Activated B cell treated with CpG ODN at 0.5 μM for 24 hours (primary cell): ENCODE measurements around the gene PLAAT4. TPM values are rescaled to one million over a fixed set of nuclear protein-coding genes. Genes with fewer than 3 reads are reported as not detected.
"Not testable (repeated sequence)": the region's sequence is repeated elsewhere in the genome, so short reads cannot be mapped to it uniquely, and the experiment has no call there.

Experiments used
- ATAC-seq: fragments of 200-7000 bp; cut with Tn5 transposase; one replicate; pipeline ENCODE4 v1.10.0; 2021; ENCODE audit warnings: low read depth, mild to moderate bottlenecking, moderate library complexity
- CTCF ChIA-PET: fragments of 350-600 bp; sonication (Branson Sonifier 250); formaldehyde crosslinking; loops from one replicate; lab custom pipeline; 2021; ENCODE audit warnings: antibody characterized with exemption; lab: Charles Lee
- POLR2A ChIA-PET: fragments of 350-600 bp; sonication (Branson Sonifier 250); formaldehyde crosslinking; loops from one replicate; lab custom pipeline; 2021; ENCODE audit warnings: antibody characterized with exemption; lab: Charles Lee
- DNase-seq: peaks from one replicate; pipeline ENCODE4 v3.0.0; 2022
- H3K27ac Mint-ChIP-seq: one replicate; pipeline ENCODE4 v1.8.0; 2020; ENCODE audit warnings: mixed read lengths
- H3K27me3 Mint-ChIP-seq: one replicate; pipeline ENCODE4 v1.8.0; 2021; ENCODE audit warnings: mixed read lengths
- H3K36me3 Mint-ChIP-seq: one replicate; pipeline ENCODE4 v1.8.0; 2021; ENCODE audit warnings: low read depth, mixed read lengths
- H3K4me1 Mint-ChIP-seq: one replicate; pipeline ENCODE4 v1.8.0; 2021; ENCODE audit warnings: mixed read lengths
- H3K4me3 Mint-ChIP-seq: one replicate; pipeline ENCODE4 v1.8.0; 2020; ENCODE audit warnings: mild to moderate bottlenecking, mixed read lengths
- H3K9me3 Mint-ChIP-seq: one replicate; pipeline ENCODE4 v1.8.0; 2020; ENCODE audit warnings: mixed read lengths
- intact Hi-C: fragments of 100-400 bp; cut with micrococcal nuclease; formaldehyde crosslinking; loops from one replicate; pipeline ENCODE4 v1.15.1; 2024
- total RNA-seq: library from RNA; stranded (reverse); gene quantifications from 2 replicates; pipeline ENCODE4 v1.2.3, GENCODE V29; 2022
- TF ChIP-seq, protein P1 (sequence below): fragments of 200-600 bp; IDR thresholded peaks from one replicate; pipeline ENCODE4 v1.8.0; 2022; ENCODE audit warnings: antibody characterized with exemption, mild to moderate bottlenecking

The PLAAT4 gene
- total RNA-seq, 1 donor from 2014 or later: 4.7 TPM

DNA sequence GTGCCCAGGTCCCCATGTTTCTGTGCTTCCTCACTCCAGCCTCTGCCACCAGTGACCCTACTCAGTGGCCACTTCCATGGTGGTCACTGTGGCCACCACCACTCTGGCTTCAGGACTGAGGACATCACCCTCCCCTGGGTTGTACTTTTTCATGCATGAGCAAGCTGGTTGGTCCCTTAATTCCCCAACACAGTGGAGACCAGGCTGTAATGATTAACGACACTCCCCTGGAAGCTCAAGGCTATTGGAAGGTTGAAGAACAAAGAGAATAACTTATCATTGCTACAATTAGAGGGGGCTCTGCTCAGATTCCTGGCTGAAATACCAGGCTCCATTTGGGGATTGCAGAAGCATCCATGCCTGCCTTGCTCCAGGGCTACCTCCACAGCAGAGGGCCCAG, 10.5 kb downstream of the PLAAT4 start:
- H3K36me3 Mint-ChIP-seq: peaks cover 6% of the 10 kb centered on the region
- H3K4me3 Mint-ChIP-seq: no peak overlapping the region
- no peaks in the 10 kb centered on the region for H3K9me3 Mint-ChIP-seq
- peaks cover 6% of the 10 kb centered on the region for H3K27me3 Mint-ChIP-seq
- DNase-seq: no peak
- CTCF ChIA-PET: no interaction called here
- H3K27ac Mint-ChIP-seq: no peak overlapping the region
- no peak for ATAC-seq
- POLR2A ChIA-PET: no interaction called here
- TF ChIP-seq, protein P1, sequence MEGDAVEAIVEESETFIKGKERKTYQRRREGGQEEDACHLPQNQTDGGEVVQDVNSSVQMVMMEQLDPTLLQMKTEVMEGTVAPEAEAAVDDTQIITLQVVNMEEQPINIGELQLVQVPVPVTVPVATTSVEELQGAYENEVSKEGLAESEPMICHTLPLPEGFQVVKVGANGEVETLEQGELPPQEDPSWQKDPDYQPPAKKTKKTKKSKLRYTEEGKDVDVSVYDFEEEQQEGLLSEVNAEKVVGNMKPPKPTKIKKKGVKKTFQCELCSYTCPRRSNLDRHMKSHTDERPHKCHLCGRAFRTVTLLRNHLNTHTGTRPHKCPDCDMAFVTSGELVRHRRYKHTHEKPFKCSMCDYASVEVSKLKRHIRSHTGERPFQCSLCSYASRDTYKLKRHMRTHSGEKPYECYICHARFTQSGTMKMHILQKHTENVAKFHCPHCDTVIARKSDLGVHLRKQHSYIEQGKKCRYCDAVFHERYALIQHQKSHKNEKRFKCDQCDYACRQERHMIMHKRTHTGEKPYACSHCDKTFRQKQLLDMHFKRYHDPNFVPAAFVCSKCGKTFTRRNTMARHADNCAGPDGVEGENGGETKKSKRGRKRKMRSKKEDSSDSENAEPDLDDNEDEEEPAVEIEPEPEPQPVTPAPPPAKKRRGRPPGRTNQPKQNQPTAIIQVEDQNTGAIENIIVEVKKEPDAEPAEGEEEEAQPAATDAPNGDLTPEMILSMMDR: no peak
- peaks cover 25% of the 10 kb centered on the region for H3K4me1 Mint-ChIP-seq
- intact Hi-C loops: no loop called here

- H3K27ac Mint-ChIP-seq: no peak overlapping the region
- ATAC-seq: no peak
- H3K36me3 Mint-ChIP-seq: peaks cover 6% of the 10 kb centered on the region
- no peaks in the 10 kb centered on the region for H3K9me3 Mint-ChIP-seq
- CTCF ChIA-PET: no interaction called here
- intact Hi-C loops: no loop called here
- H3K27me3 Mint-ChIP-seq: peaks cover 6% of the 10 kb centered on the region
- POLR2A ChIA-PET: no interaction called here
- H3K4me3 Mint-ChIP-seq: no peak overlapping the region
- H3K4me1 Mint-ChIP-seq: peaks cover 32% of the 10 kb centered on the region
- no peak for DNase-seq
- TF ChIP-seq, protein P1: no peak
Measured at GRCh38 chr11:63548178-63548577, 11.6 kb downstream of the PLAAT4 start.

DNA sequence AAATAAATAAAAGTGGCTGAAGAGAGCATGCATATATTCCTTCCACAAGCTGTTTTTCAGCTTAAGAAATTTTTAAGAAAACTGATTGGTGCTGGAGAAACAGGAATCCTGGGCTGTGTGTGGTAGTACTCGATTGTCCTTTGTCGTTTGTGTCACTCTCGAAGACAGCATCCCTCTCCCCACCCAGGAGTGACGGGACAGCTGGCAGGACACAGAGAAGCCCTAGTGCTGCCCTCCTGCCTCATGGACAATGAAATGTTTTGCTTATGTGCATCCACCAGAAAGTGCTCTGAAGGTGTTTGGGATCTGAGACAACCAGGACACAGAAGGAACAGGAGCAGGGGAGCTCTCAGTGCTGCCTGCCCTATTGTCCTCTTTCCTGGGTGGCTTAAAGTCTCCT, 12.8 kb downstream of the PLAAT4 start:
- ATAC-seq (no peak), DNase-seq (no peak)
- peaks cover 31% of the 10 kb centered on the region for H3K4me1 Mint-ChIP-seq
- peaks cover 6% of the 10 kb centered on the region for H3K36me3 Mint-ChIP-seq
- intact Hi-C loops: no loop called here
- ChIA-PET POLR2A (no interaction called here), CTCF (no interaction called here)
- TF ChIP-seq, protein P1: no peak
- no peak overlapping the region for H3K27ac Mint-ChIP-seq
- no peaks in the 10 kb centered on the region for H3K9me3 Mint-ChIP-seq
- no peak overlapping the region for H3K4me3 Mint-ChIP-seq
- H3K27me3 Mint-ChIP-seq: peaks cover 6% of the 10 kb centered on the region

GRCh38 chr11:63550156-63550700, 13.6 kb downstream of the PLAAT4 start:
- POLR2A ChIA-PET, H3K4me3 Mint-ChIP-seq, CTCF ChIA-PET, H3K9me3 Mint-ChIP-seq, H3K27ac Mint-ChIP-seq, DNase-seq, ATAC-seq, H3K36me3 Mint-ChIP-seq, H3K27me3 Mint-ChIP-seq: not testable (repeated sequence)
- H3K4me1 Mint-ChIP-seq: peaks cover 31% of the 10 kb centered on the region
- intact Hi-C loops: loop anchor here (10.0 kb wide), 1 partner anchor 65 kb away; no protein-coding TSS in a partner anchor

DNA sequence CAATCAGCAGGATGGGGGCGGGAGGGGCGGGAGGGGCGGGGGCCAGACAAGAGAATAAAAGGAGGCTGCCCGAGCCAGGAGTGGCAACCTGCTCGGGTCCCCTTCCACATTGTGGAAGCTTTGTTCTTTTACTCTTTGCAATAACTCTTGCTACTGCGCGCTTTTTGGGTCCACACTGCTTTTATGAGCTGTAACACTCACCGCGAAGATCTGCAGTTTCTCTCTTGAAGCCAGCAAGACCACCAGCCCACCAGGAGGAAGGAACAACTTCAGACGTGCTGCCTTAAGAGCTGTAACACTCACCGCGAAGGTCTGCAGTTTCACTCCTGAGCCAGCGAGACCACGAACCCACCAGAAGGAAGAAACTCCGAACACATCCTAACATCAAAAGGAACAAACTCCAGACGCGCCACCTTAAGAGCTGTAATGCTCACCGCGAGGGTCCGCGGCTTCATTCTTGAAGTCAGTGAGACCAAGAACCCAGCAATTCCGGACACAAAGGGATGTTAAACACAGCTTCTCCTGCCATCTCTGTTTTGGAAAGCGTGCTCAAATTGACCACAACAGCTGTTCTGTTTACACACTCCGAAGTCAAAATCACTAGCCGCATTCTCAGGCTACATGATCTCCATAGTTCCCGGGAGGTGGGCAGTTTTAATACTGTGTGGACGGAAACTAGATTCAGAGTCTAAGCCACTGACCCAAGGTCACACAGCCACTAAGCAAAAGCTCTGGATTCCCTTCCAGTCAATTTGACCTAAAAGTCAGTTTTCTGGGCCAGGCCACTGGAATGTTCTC, 14.7 kb downstream of the PLAAT4 start:
- ChIA-PET POLR2A (no interaction called here), CTCF (interaction anchor here (1.4 kb wide), 1 partner anchor 15 kb away, joined by 4 read pairs; the partner anchor contains the start of gene PLAAT4)
- intact Hi-C loops: loop anchor here (10.0 kb wide), 1 partner anchor 66 kb away; no protein-coding TSS in a partner anchor
- H3K27ac Mint-ChIP-seq: no peak overlapping the region
- TF ChIP-seq, protein P1: no peak
- H3K9me3 Mint-ChIP-seq: no peaks in the 10 kb centered on the region
- no peak for ATAC-seq
- peak overlapping the region; percentile 62 for H3K4me3 Mint-ChIP-seq
- DNase-seq: no peak
- H3K36me3 Mint-ChIP-seq: peaks cover 2% of the 10 kb centered on the region
- H3K4me1 Mint-ChIP-seq: peaks cover 31% of the 10 kb centered on the region
- peaks cover 6% of the 10 kb centered on the region for H3K27me3 Mint-ChIP-seq
